ENCODE results near the gene PHF21B. TPM values are rescaled to one million over a fixed set of nuclear protein-coding genes. Genes with fewer than 3 reads are reported as not detected.
A peak's percentile ranks its signal among the peaks of the same experiment; 100 is the strongest.

The PHF21B gene
- total RNA-seq, 1 donor from 2014 or later: 6.7 TPM

DNA sequence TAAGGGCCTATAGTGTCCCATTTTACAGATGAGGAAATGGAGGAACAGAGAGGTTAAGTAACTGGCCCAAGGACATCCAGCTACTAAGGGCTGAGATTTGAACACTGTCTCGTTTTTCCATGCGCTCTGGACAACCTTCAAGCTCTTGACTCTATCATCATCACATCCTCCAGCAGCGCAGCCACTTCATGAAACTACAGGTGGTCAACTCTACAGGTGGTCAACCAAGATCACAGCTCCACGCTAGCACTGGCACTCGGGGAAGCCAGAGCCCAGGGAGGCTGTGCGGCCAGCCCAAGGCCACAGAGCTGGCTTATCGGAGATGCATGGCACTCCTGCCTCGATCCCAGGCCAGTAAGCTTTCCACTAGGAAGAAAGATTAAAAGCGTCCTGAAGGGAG is 40.0 kb downstream of the PHF21B start:
- H3K27ac Mint-ChIP-seq: no peak overlapping the region
- Histone ChIP-seq H3K9ac (no peak overlapping the region), H3K4me2 (no peak overlapping the region), H4K20me1 (ENCODE audit: low read depth) (peaks cover 100% of the 10 kb centered on the region), H3F3A (ENCODE audit: low read depth) (peaks cover 3% of the 10 kb centered on the region), H3K79me2 (ENCODE audit: low read depth) (peaks cover 83% of the 10 kb centered on the region), H3K4me3 (no peak overlapping the region), H3K27me3 (no peaks in the 10 kb centered on the region), H3K36me3 (no peaks in the 10 kb centered on the region), H3K9me3 (ENCODE audit: low read depth) (no peaks in the 10 kb centered on the region), H3K27ac (no peak overlapping the region), H2AFZ (replicated peaks) (no peak overlapping the region), H3K4me1 (peaks cover 7% of the 10 kb centered on the region)
- no peak overlapping the region for H3K4me3 Mint-ChIP-seq
- no peak for TF ChIP-seq EZH2phosphoT487 (IDR thresholded peaks at IDR 0.05)
- no peak for TF ChIP-seq EZH2 (IDR thresholded peaks at IDR 0.05)
- H3K36me3 Mint-ChIP-seq: peaks cover 25% of the 10 kb centered on the region
- H3K9me3 Mint-ChIP-seq: no peaks in the 10 kb centered on the region
- DNase-seq (ENCODE audit: low spot score): no peak
- H3K4me1 Mint-ChIP-seq: peaks cover 10% of the 10 kb centered on the region
- peaks cover 4% of the 10 kb centered on the region for H3K27me3 Mint-ChIP-seq (ENCODE audit: insufficient read depth, low read depth)

DNA sequence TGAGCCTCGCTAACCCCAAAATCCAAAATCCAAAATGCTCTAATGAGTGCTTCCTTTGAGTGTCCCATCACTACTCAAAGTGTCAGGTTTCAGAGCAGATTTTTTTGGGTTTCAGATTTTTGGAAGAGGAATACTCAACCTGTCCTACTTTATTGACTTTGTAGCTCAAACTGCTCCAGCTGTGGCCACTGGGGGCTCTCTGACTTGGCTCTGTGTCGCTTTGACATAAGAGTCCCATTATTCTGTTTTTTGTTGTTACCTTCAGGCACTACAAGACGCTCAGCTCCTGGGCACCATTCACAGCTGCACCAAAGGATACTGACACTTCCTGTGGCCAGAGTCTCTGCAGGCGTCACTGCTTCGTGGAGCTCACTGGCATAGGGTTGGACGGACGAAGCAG is 41.1 kb downstream of the PHF21B start:
- H3K9me3 ChIP-seq (ENCODE audit: low read depth): no peaks in the 10 kb centered on the region
- Mint-ChIP-seq H3K4me1 (peaks cover 19% of the 10 kb centered on the region), H3K4me3 (no peak overlapping the region), H3K36me3 (peaks cover 34% of the 10 kb centered on the region), H3K27ac (no peak overlapping the region), H3K27me3 (ENCODE audit: insufficient read depth, low read depth) (peaks cover 4% of the 10 kb centered on the region), H3K9me3 (no peaks in the 10 kb centered on the region)
- TF ChIP-seq EZH2 (IDR thresholded peaks at IDR 0.05): no peak
- no peak for TF ChIP-seq EZH2phosphoT487 (IDR thresholded peaks at IDR 0.05)
- TF ChIP-seq, protein P1, sequence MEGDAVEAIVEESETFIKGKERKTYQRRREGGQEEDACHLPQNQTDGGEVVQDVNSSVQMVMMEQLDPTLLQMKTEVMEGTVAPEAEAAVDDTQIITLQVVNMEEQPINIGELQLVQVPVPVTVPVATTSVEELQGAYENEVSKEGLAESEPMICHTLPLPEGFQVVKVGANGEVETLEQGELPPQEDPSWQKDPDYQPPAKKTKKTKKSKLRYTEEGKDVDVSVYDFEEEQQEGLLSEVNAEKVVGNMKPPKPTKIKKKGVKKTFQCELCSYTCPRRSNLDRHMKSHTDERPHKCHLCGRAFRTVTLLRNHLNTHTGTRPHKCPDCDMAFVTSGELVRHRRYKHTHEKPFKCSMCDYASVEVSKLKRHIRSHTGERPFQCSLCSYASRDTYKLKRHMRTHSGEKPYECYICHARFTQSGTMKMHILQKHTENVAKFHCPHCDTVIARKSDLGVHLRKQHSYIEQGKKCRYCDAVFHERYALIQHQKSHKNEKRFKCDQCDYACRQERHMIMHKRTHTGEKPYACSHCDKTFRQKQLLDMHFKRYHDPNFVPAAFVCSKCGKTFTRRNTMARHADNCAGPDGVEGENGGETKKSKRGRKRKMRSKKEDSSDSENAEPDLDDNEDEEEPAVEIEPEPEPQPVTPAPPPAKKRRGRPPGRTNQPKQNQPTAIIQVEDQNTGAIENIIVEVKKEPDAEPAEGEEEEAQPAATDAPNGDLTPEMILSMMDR (IDR thresholded peaks at IDR 0.05): peak; percentile 40
- H3F3A ChIP-seq (ENCODE audit: low read depth): peaks cover 3% of the 10 kb centered on the region
- no peaks in the 10 kb centered on the region for H3K27me3 ChIP-seq
- peaks cover 10% of the 10 kb centered on the region for H3K4me1 ChIP-seq
- peaks cover 100% of the 10 kb centered on the region for H4K20me1 ChIP-seq (ENCODE audit: low read depth)
- no peak overlapping the region for H3K9ac ChIP-seq
- no peak overlapping the region for H3K27ac ChIP-seq
- H3K36me3 ChIP-seq: no peaks in the 10 kb centered on the region
- no peak overlapping the region for H3K4me2 ChIP-seq
- H3K4me3 ChIP-seq: no peak overlapping the region
- no peak overlapping the region for H2AFZ ChIP-seq (replicated peaks)
- H3K79me2 ChIP-seq (ENCODE audit: low read depth): peaks cover 82% of the 10 kb centered on the region
- DNase-seq (ENCODE audit: low spot score): peak; percentile 42

DNA sequence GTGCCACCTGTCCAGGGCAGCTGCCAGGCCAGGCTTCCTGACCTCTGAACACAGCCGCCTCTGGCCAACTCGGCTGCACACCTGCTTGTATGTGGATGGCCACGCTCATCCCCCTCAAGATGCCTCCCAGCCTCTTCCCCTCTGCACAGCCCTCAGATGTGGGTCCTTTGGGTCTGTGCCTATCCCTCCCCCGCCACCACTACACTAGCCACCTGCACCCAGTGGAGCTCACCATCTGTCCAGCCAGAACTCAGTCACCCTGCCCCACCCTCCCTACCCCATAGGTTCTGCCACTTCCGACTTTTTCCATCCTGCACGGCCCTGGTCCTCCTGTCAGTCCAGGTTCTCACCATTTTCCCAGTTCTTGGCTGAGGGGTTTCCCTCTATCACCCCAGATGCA is 44.6 kb downstream of the PHF21B start:
- Mint-ChIP-seq H3K27ac (no peak overlapping the region), H3K9me3 (no peaks in the 10 kb centered on the region), H3K27me3 (ENCODE audit: insufficient read depth, low read depth) (peaks cover 8% of the 10 kb centered on the region), H3K36me3 (peaks cover 39% of the 10 kb centered on the region), H3K4me3 (no peak overlapping the region), H3K4me1 (peaks cover 18% of the 10 kb centered on the region)
- H3K27ac ChIP-seq: no peak overlapping the region
- no peaks in the 10 kb centered on the region for H3K9me3 ChIP-seq (ENCODE audit: low read depth)
- H3K36me3 ChIP-seq: peaks cover 3% of the 10 kb centered on the region
- H3K79me2 ChIP-seq (ENCODE audit: low read depth): peaks cover 79% of the 10 kb centered on the region
- peaks cover 6% of the 10 kb centered on the region for H3F3A ChIP-seq (ENCODE audit: low read depth)
- DNase-seq (ENCODE audit: low spot score): no peak
- peaks cover 10% of the 10 kb centered on the region for H3K4me1 ChIP-seq
- peaks cover 83% of the 10 kb centered on the region for H4K20me1 ChIP-seq (ENCODE audit: low read depth)
- H3K4me2 ChIP-seq: no peak overlapping the region
- TF ChIP-seq EZH2 (IDR thresholded peaks at IDR 0.05) (no peak), EZH2phosphoT487 (IDR thresholded peaks at IDR 0.05) (no peak)
- TF ChIP-seq, protein P1 (IDR thresholded peaks at IDR 0.05): no peak
- H3K4me3 ChIP-seq: no peak overlapping the region
- H3K9ac ChIP-seq: no peak overlapping the region
- H3K27me3 ChIP-seq: no peaks in the 10 kb centered on the region
- H2AFZ ChIP-seq (replicated peaks): no peak overlapping the region

DNA sequence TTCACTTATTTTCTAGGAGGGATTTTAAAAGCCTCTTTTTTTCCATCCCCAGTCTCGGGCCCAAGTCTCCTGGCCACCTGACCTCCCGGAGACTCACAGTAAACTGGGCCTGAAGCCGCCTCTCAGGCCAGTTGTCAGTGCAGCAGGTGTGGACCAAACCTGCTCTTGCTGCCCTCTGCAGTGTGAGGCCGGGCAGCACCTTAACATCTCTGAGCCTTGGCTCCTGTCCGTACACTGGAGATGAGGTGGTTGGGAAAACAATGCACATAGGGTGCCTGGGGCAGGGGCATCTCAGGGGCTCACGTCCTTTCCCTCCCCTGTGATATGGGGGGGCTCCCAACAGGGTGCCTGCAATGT is 45.1 kb downstream of the PHF21B start:
- no peak for TF ChIP-seq EZH2phosphoT487 (IDR thresholded peaks at IDR 0.05)
- TF ChIP-seq, protein P1 (IDR thresholded peaks at IDR 0.05): no peak
- TF ChIP-seq EZH2 (IDR thresholded peaks at IDR 0.05): no peak

More for the DNA sequence above, 45.1 kb downstream of the PHF21B start:
- Mint-ChIP-seq H3K4me3 (no peak overlapping the region), H3K9me3 (no peaks in the 10 kb centered on the region), H3K36me3 (peaks cover 37% of the 10 kb centered on the region), H3K27ac (no peak overlapping the region), H3K4me1 (peaks cover 21% of the 10 kb centered on the region), H3K27me3 (ENCODE audit: insufficient read depth, low read depth) (peaks cover 11% of the 10 kb centered on the region)
- H3K9me3 ChIP-seq (ENCODE audit: low read depth): no peaks in the 10 kb centered on the region
- no peak overlapping the region for H3K4me3 ChIP-seq
- H3K36me3 ChIP-seq: peaks cover 3% of the 10 kb centered on the region
- H2AFZ ChIP-seq (replicated peaks): no peak overlapping the region
- H3F3A ChIP-seq (ENCODE audit: low read depth): peaks cover 6% of the 10 kb centered on the region
- peaks cover 83% of the 10 kb centered on the region for H4K20me1 ChIP-seq (ENCODE audit: low read depth)
- H3K27me3 ChIP-seq: no peaks in the 10 kb centered on the region
- no peak overlapping the region for H3K27ac ChIP-seq
- H3K4me2 ChIP-seq: peak overlapping the region; percentile 11
- H3K9ac ChIP-seq: no peak overlapping the region
- H3K79me2 ChIP-seq (ENCODE audit: low read depth): peaks cover 83% of the 10 kb centered on the region
- peak; percentile 30 for DNase-seq (ENCODE audit: low spot score)
- H3K4me1 ChIP-seq: peaks cover 10% of the 10 kb centered on the region

Data from neural progenitor cell (in vitro differentiated cells).